Measurements from ENCODE around the gene CPD.

CPD gene

GRCh38 chr17:30475206-30475605, 96.5 kb downstream of the CPD start:
- Histone ChIP-seq H3K36me3 (ENCODE audit: control insufficient read depth, insufficient read depth, low read length) (peaks cover 2% of the 10 kb centered on the region; the same call in 1 of the 2 replicates), H3K9ac (ENCODE audit: low read depth, low read length) (no peak overlapping the region), H3K4me3 (ENCODE audit: low read depth, low read length) (no peak overlapping the region), H3K27ac (ENCODE audit: low read depth, low read length) (no peak overlapping the region), H3K4me1 (ENCODE audit: control insufficient read depth, insufficient read depth, low read length) (peaks cover 8% of the 10 kb centered on the region; the same call in 1 of the 2 replicates), H3K27me3 (ENCODE audit: control insufficient read depth, insufficient read depth, low read length) (no peaks in the 10 kb centered on the region), H3K9me3 (ENCODE audit: control insufficient read depth, insufficient read depth, low read length) (no peaks in the 10 kb centered on the region)

GRCh38 chr17:30476726-30477082, 98.0 kb downstream of the CPD start:
- Histone ChIP-seq H3K9ac (ENCODE audit: low read depth, low read length) (peak overlapping the region; percentile 90; the same call in 1 of the 2 replicates), H3K27ac (ENCODE audit: low read depth, low read length) (no peak overlapping the region), H3K4me1 (ENCODE audit: control insufficient read depth, insufficient read depth, low read length) (peaks cover 8% of the 10 kb centered on the region; the same call in 1 of the 2 replicates), H3K36me3 (ENCODE audit: control insufficient read depth, insufficient read depth, low read length) (peaks cover 16% of the 10 kb centered on the region), H3K27me3 (ENCODE audit: control insufficient read depth, insufficient read depth, low read length) (no peaks in the 10 kb centered on the region), H3K9me3 (ENCODE audit: control insufficient read depth, insufficient read depth, low read length) (no peaks in the 10 kb centered on the region), H3K4me3 (ENCODE audit: low read depth, low read length) (peak overlapping the region; percentile 83)

GRCh38 chr17:30477083-30477773, 98.5 kb downstream of the CPD start, which contains the start of gene GOSR1:
TSS of gene GOSR1 (plus strand) at chr17:30477408. CDS start at chr17:30477434, 26 bp downstream.
- Histone ChIP-seq H3K9ac (ENCODE audit: low read depth, low read length) (peak within 1 kb of the TSS; percentile 90), H3K27ac (ENCODE audit: low read depth, low read length) (peak within 1 kb of the TSS; percentile 84), H3K4me1 (ENCODE audit: control insufficient read depth, insufficient read depth, low read length) (peaks cover 8% of the 10 kb centered on the region; the same call in 1 of the 2 replicates), H3K27me3 (ENCODE audit: control insufficient read depth, insufficient read depth, low read length) (no peaks in the 10 kb centered on the region), H3K36me3 (ENCODE audit: control insufficient read depth, insufficient read depth, low read length) (peaks cover 21% of the 10 kb centered on the region), H3K4me3 (ENCODE audit: low read depth, low read length) (peak within 1 kb of the TSS; percentile 83), H3K9me3 (ENCODE audit: control insufficient read depth, insufficient read depth, low read length) (no peaks in the 10 kb centered on the region)

GRCh38 chr17:30477774-30478115, 99.0 kb downstream of the CPD start:
- peak overlapping the region; percentile 84 for H3K27ac ChIP-seq (ENCODE audit: low read depth, low read length)
- H3K4me1 ChIP-seq (ENCODE audit: control insufficient read depth, insufficient read depth, low read length), result peaks cover 8% of the 10 kb centered on the region; the same call in 1 of the 2 replicates
- no peaks in the 10 kb centered on the region for H3K9me3 ChIP-seq (ENCODE audit: control insufficient read depth, insufficient read depth, low read length)
- H3K36me3 ChIP-seq (ENCODE audit: control insufficient read depth, insufficient read depth, low read length), result peaks cover 26% of the 10 kb centered on the region
- H3K27me3 ChIP-seq (ENCODE audit: control insufficient read depth, insufficient read depth, low read length), result no peaks in the 10 kb centered on the region
- H3K4me3 ChIP-seq (ENCODE audit: low read depth, low read length), result peak overlapping the region; percentile 83
- H3K9ac ChIP-seq (ENCODE audit: low read depth, low read length), result peak overlapping the region; percentile 90

GRCh38 chr17:30482555-30482954, 103.8 kb downstream of the CPD start:
- Histone ChIP-seq H3K4me1 (ENCODE audit: control insufficient read depth, insufficient read depth, low read length) (0 out of 2 replicates have a peak, but pooled peaks cover 4% of the 10 kb centered on the region), H3K4me3 (ENCODE audit: low read depth, low read length) (no peak overlapping the region), H3K36me3 (ENCODE audit: control insufficient read depth, insufficient read depth, low read length) (peaks cover 74% of the 10 kb centered on the region), H3K27me3 (ENCODE audit: control insufficient read depth, insufficient read depth, low read length) (no peaks in the 10 kb centered on the region), H3K9ac (ENCODE audit: low read depth, low read length) (no peak overlapping the region), H3K9me3 (ENCODE audit: control insufficient read depth, insufficient read depth, low read length) (no peaks in the 10 kb centered on the region), H3K27ac (ENCODE audit: low read depth, low read length) (no peak overlapping the region)

GRCh38 chr17:30483159-30483558, 104.4 kb downstream of the CPD start:
- Histone ChIP-seq H3K27me3 (ENCODE audit: control insufficient read depth, insufficient read depth, low read length) (no peaks in the 10 kb centered on the region), H3K4me3 (ENCODE audit: low read depth, low read length) (no peak overlapping the region), H3K27ac (ENCODE audit: low read depth, low read length) (no peak overlapping the region), H3K9ac (ENCODE audit: low read depth, low read length) (no peak overlapping the region), H3K9me3 (ENCODE audit: control insufficient read depth, insufficient read depth, low read length) (no peaks in the 10 kb centered on the region), H3K4me1 (ENCODE audit: control insufficient read depth, insufficient read depth, low read length) (0 out of 2 replicates have a peak, but pooled peaks cover 1% of the 10 kb centered on the region), H3K36me3 (ENCODE audit: control insufficient read depth, insufficient read depth, low read length) (peaks cover 78% of the 10 kb centered on the region)

- Histone ChIP-seq H3K4me1 (ENCODE audit: control insufficient read depth, insufficient read depth, low read length) (no peaks in the 10 kb centered on the region), H3K27ac (ENCODE audit: low read depth, low read length) (no peak overlapping the region), H3K27me3 (ENCODE audit: control insufficient read depth, insufficient read depth, low read length) (no peaks in the 10 kb centered on the region), H3K9ac (ENCODE audit: low read depth, low read length) (no peak overlapping the region), H3K36me3 (ENCODE audit: control insufficient read depth, insufficient read depth, low read length) (peaks cover 99% of the 10 kb centered on the region), H3K4me3 (ENCODE audit: low read depth, low read length) (no peak overlapping the region), H3K9me3 (ENCODE audit: control insufficient read depth, insufficient read depth, low read length) (no peaks in the 10 kb centered on the region)
These were observed 115.1 kb downstream of the CPD start for GRCh38 chr17:30493780-30494179.

- H3K4me3 ChIP-seq (ENCODE audit: low read depth, low read length), result no peak overlapping the region
- no peak overlapping the region for H3K27ac ChIP-seq (ENCODE audit: low read depth, low read length)
- H3K27me3 ChIP-seq (ENCODE audit: control insufficient read depth, insufficient read depth, low read length), result no peaks in the 10 kb centered on the region
- peaks cover 93% of the 10 kb centered on the region for H3K36me3 ChIP-seq (ENCODE audit: control insufficient read depth, insufficient read depth, low read length)
- no peaks in the 10 kb centered on the region for H3K4me1 ChIP-seq (ENCODE audit: control insufficient read depth, insufficient read depth, low read length)
- H3K9me3 ChIP-seq (ENCODE audit: control insufficient read depth, insufficient read depth, low read length), result no peaks in the 10 kb centered on the region
- no peak overlapping the region for H3K9ac ChIP-seq (ENCODE audit: low read depth, low read length)
These were observed 116.9 kb downstream of the CPD start for GRCh38 chr17:30495586-30495985.

- peaks cover 6% of the 10 kb centered on the region; the same call in 1 of the 2 replicates for H3K4me1 ChIP-seq (ENCODE audit: control insufficient read depth, insufficient read depth, low read length)
- H3K4me3 ChIP-seq (ENCODE audit: low read depth, low read length), result no peak overlapping the region
- H3K27ac ChIP-seq (ENCODE audit: low read depth, low read length), result no peak overlapping the region
- H3K9ac ChIP-seq (ENCODE audit: low read depth, low read length), result no peak overlapping the region
- H3K27me3 ChIP-seq (ENCODE audit: control insufficient read depth, insufficient read depth, low read length), result no peaks in the 10 kb centered on the region
- peaks cover 71% of the 10 kb centered on the region for H3K36me3 ChIP-seq (ENCODE audit: control insufficient read depth, insufficient read depth, low read length)
- H3K9me3 ChIP-seq (ENCODE audit: control insufficient read depth, insufficient read depth, low read length), result no peaks in the 10 kb centered on the region
These were observed 124.8 kb downstream of the CPD start for GRCh38 chr17:30503558-30503957.

- H3K4me3 ChIP-seq (ENCODE audit: low read depth, low read length), result no peak overlapping the region
- no peak overlapping the region for H3K27ac ChIP-seq (ENCODE audit: low read depth, low read length)
- H3K4me1 ChIP-seq (ENCODE audit: control insufficient read depth, insufficient read depth, low read length), result peaks cover 6% of the 10 kb centered on the region; the same call in 1 of the 2 replicates
- no peaks in the 10 kb centered on the region for H3K9me3 ChIP-seq (ENCODE audit: control insufficient read depth, insufficient read depth, low read length)
- H3K9ac ChIP-seq (ENCODE audit: low read depth, low read length), result no peak overlapping the region
- no peaks in the 10 kb centered on the region for H3K27me3 ChIP-seq (ENCODE audit: control insufficient read depth, insufficient read depth, low read length)
- peaks cover 61% of the 10 kb centered on the region for H3K36me3 ChIP-seq (ENCODE audit: control insufficient read depth, insufficient read depth, low read length)
These were observed 127.2 kb downstream of the CPD start for GRCh38 chr17:30505868-30506417.

- Histone ChIP-seq H3K9ac (ENCODE audit: low read depth, low read length) (no peak overlapping the region), H3K27ac (ENCODE audit: low read depth, low read length) (no peak overlapping the region), H3K4me1 (ENCODE audit: control insufficient read depth, insufficient read depth, low read length) (peaks cover 6% of the 10 kb centered on the region; the same call in 1 of the 2 replicates), H3K9me3 (ENCODE audit: control insufficient read depth, insufficient read depth, low read length) (no peaks in the 10 kb centered on the region), H3K4me3 (ENCODE audit: low read depth, low read length) (no peak overlapping the region), H3K27me3 (ENCODE audit: control insufficient read depth, insufficient read depth, low read length) (no peaks in the 10 kb centered on the region), H3K36me3 (ENCODE audit: control insufficient read depth, insufficient read depth, low read length) (peaks cover 61% of the 10 kb centered on the region)
These were observed 127.8 kb downstream of the CPD start for GRCh38 chr17:30506481-30506880.
